ENCODE data around the gene IGFBP7.
A peak's percentile ranks its signal among the peaks of the same experiment; 100 is the strongest.

Gene IGFBP7

GRCh38 chr4:57129477-57129876, 19.3 kb upstream of the IGFBP7 start:
- no peak for DNase-seq

GRCh38 chr4:57127361-57127760, 17.2 kb upstream of the IGFBP7 start:
- no peak for DNase-seq

- DNase-seq = no peak
Measured at GRCh38 chr4:57125996-57126395, 15.8 kb upstream of the IGFBP7 start.

- DNase-seq = no peak
Measured at GRCh38 chr4:57124145-57124544, 14.0 kb upstream of the IGFBP7 start.

- DNase-seq = no peak
Measured at GRCh38 chr4:57122959-57123358, 12.8 kb upstream of the IGFBP7 start.

- no peak for DNase-seq
Measured at GRCh38 chr4:57119054-57119651, 9.0 kb upstream of the IGFBP7 start.

GRCh38 chr4:57117491-57117890, 7.3 kb upstream of the IGFBP7 start:
- DNase-seq = no peak

GRCh38 chr4:57116245-57116644, 6.1 kb upstream of the IGFBP7 start:
- DNase-seq = no peak

GRCh38 chr4:57114973-57115372, 4.8 kb upstream of the IGFBP7 start:
- DNase-seq = no peak

- DNase-seq = no peak
Measured at GRCh38 chr4:57113870-57114269, 3.7 kb upstream of the IGFBP7 start.

- peak; percentile 31 for DNase-seq
Measured at GRCh38 chr4:57110640-57111511, 691 bp upstream of the IGFBP7 start.

- no peak for DNase-seq
Measured at GRCh38 chr4:57109411-57109846, 756 bp downstream of the IGFBP7 start.

- DNase-seq = no peak
Measured at GRCh38 chr4:57106181-57106580, 4.0 kb downstream of the IGFBP7 start.

- no peak for DNase-seq
Measured at GRCh38 chr4:57104706-57105560, 5.3 kb downstream of the IGFBP7 start.

GRCh38 chr4:57103051-57103450, 7.1 kb downstream of the IGFBP7 start:
- no peak for DNase-seq

GRCh38 chr4:57102050-57102624, 8.0 kb downstream of the IGFBP7 start:
- DNase-seq = no peak

- DNase-seq = no peak
Measured at GRCh38 chr4:57100979-57101651, 9.1 kb downstream of the IGFBP7 start.

- no peak for DNase-seq
Measured at GRCh38 chr4:57099363-57099762, 10.8 kb downstream of the IGFBP7 start.

GRCh38 chr4:57098941-57099340, 11.2 kb downstream of the IGFBP7 start:
- DNase-seq = no peak

- DNase-seq = no peak
Measured at GRCh38 chr4:57098415-57098814, 11.8 kb downstream of the IGFBP7 start.

- DNase-seq = no peak
Measured at GRCh38 chr4:57097711-57098110, 12.5 kb downstream of the IGFBP7 start.

- DNase-seq = no peak
Measured at GRCh38 chr4:57095956-57096355, 14.2 kb downstream of the IGFBP7 start.

GRCh38 chr4:57095245-57095644, 14.9 kb downstream of the IGFBP7 start:
- DNase-seq = no peak

Measured in activated CD4-positive, alpha-beta T cell treated with anti-CD3 and anti-CD28 coated beads, Interleukin-10, Interleukin-2, amounts not matched to agents 100 ng/mL and 50 ng/mL, durations not matched to agents 16 hours and 8 hours (primary cell).